KMS-11 (cell line): ENCODE measurements around the gene TGM3.

Experiments
- H2AFZ ChIP-seq: fragments of 200-600 bp; sonication (generic); 2 replicates; pipeline ENCODE4 v1.6.1; 2016; ENCODE audit warnings: antibody characterized with exemption, mixed run types, low read depth
- H3K27ac ChIP-seq: fragments of 200-600 bp; sonication (generic); 2 replicates; pipeline ENCODE4 v1.6.1; 2016; ENCODE audit warnings: mild to moderate bottlenecking, mixed run types
- H3K27me3 ChIP-seq: fragments of 200-600 bp; sonication (generic); 2 replicates; pipeline ENCODE4 v1.6.1; 2017; ENCODE audit warnings: mild to moderate bottlenecking, low read depth, mixed run types, moderate library complexity; ENCODE audit not compliant: insufficient read depth
- H3K36me3 ChIP-seq: fragments of 200-600 bp; sonication (generic); 2 replicates; pipeline ENCODE4 v1.6.1; 2017; ENCODE audit warnings: mild to moderate bottlenecking, mixed run types; ENCODE audit not compliant: insufficient read depth
- H3K4me1 ChIP-seq: fragments of 200-600 bp; sonication (generic); 2 replicates; pipeline ENCODE4 v1.6.1; 2016; ENCODE audit warnings: mild to moderate bottlenecking, low read depth, mixed run types; ENCODE audit not compliant: poor library complexity, severe bottlenecking
- H3K4me2 ChIP-seq: fragments of 200-600 bp; sonication (generic); 2 replicates; pipeline ENCODE4 v1.7.0; 2016; ENCODE audit warnings: mild to moderate bottlenecking, mixed run types
- H3K4me3 ChIP-seq: fragments of 200-600 bp; sonication (generic); IDR thresholded peaks from 2 replicates; pipeline ENCODE4 v1.6.1; 2017; ENCODE audit warnings: low read depth, low read length, mixed read lengths; ENCODE audit not compliant: insufficient read depth
- H3K79me2 ChIP-seq: fragments of 200-600 bp; sonication (generic); 2 replicates; pipeline ENCODE4 v1.6.1; 2016; ENCODE audit warnings: low read depth, mixed run types; ENCODE audit not compliant: insufficient read depth
- H3K9ac ChIP-seq: fragments of 200-600 bp; sonication (generic); 2 replicates; pipeline ENCODE4 v1.6.1; 2016; ENCODE audit warnings: mild to moderate bottlenecking, mixed run types
- H4K20me1 ChIP-seq: fragments of 200-600 bp; sonication (generic); 2 replicates; pipeline ENCODE4 v1.6.1; 2016; ENCODE audit warnings: mild to moderate bottlenecking, mixed run types; ENCODE audit not compliant: insufficient read depth
- CTCF ChIP-seq: fragments of 200-600 bp; sonication (generic); conservative IDR thresholded peaks from 2 replicates; pipeline ENCODE4 v1.6.1; 2017; ENCODE audit warnings: low read depth, mild to moderate bottlenecking, antibody characterized with exemption, low read length, moderate library complexity, mixed read lengths

TGM3 gene

GRCh38 chr20:2337142-2337541 is 41.3 kb downstream of the TGM3 start:
- no peaks in the 10 kb centered on the region for H3K27me3 ChIP-seq
- H4K20me1 ChIP-seq: no peaks in the 10 kb centered on the region
- H3K27ac ChIP-seq: no peak overlapping the region
- H3K4me1 ChIP-seq: no peaks in the 10 kb centered on the region
- H3K4me3 ChIP-seq: no peak overlapping the region
- H3K79me2 ChIP-seq: no peaks in the 10 kb centered on the region
- H2AFZ ChIP-seq: no peak overlapping the region
- H3K36me3 ChIP-seq: no peaks in the 10 kb centered on the region
- H3K4me2 ChIP-seq: no peak overlapping the region
- H3K9ac ChIP-seq: no peak overlapping the region
- TF ChIP-seq CTCF: no peak

- H3K36me3 ChIP-seq: no peaks in the 10 kb centered on the region
- no peaks in the 10 kb centered on the region for H3K27me3 ChIP-seq
- H2AFZ ChIP-seq: no peak overlapping the region
- H3K4me3 ChIP-seq: no peak overlapping the region
- H3K4me1 ChIP-seq: no peaks in the 10 kb centered on the region
- no peaks in the 10 kb centered on the region for H4K20me1 ChIP-seq
- no peaks in the 10 kb centered on the region for H3K79me2 ChIP-seq
- no peak overlapping the region for H3K27ac ChIP-seq
- no peak overlapping the region for H3K9ac ChIP-seq
- no peak overlapping the region for H3K4me2 ChIP-seq
- no peak for TF ChIP-seq CTCF
Observed at GRCh38 chr20:2338411-2339066, 42.7 kb downstream of the TGM3 start.

- no peaks in the 10 kb centered on the region for H3K36me3 ChIP-seq
- no peak overlapping the region for H3K9ac ChIP-seq
- no peaks in the 10 kb centered on the region for H3K79me2 ChIP-seq
- no peaks in the 10 kb centered on the region for H3K27me3 ChIP-seq
- H2AFZ ChIP-seq: no peak overlapping the region
- no peaks in the 10 kb centered on the region for H4K20me1 ChIP-seq
- H3K4me1 ChIP-seq: no peaks in the 10 kb centered on the region
- H3K27ac ChIP-seq: no peak overlapping the region
- H3K4me3 ChIP-seq: no peak overlapping the region
- no peak for TF ChIP-seq CTCF
- no peak overlapping the region for H3K4me2 ChIP-seq
Observed at GRCh38 chr20:2340136-2340535, 44.3 kb downstream of the TGM3 start.

GRCh38 chr20:2340823-2341222 is 45.0 kb downstream of the TGM3 start:
- H3K4me2 ChIP-seq: no peak overlapping the region
- H3K27ac ChIP-seq: no peak overlapping the region
- no peaks in the 10 kb centered on the region for H4K20me1 ChIP-seq
- H3K36me3 ChIP-seq: no peaks in the 10 kb centered on the region
- H3K27me3 ChIP-seq: no peaks in the 10 kb centered on the region
- H3K79me2 ChIP-seq: no peaks in the 10 kb centered on the region
- no peak overlapping the region for H3K9ac ChIP-seq
- TF ChIP-seq CTCF: no peak
- H2AFZ ChIP-seq: no peak overlapping the region
- H3K4me1 ChIP-seq: no peaks in the 10 kb centered on the region
- no peak overlapping the region for H3K4me3 ChIP-seq
